Stimulated activated naive B cell treated with anti-CD40 and anti-IgM and Interleukin-4, amounts not matched to agents 10 μg/mL and 1 μg/mL and 100 μg/mL, for 72 hours (primary cell): ENCODE measurements around the gene CA5B.
"Not testable (repeated sequence)": the region's sequence is repeated elsewhere in the genome, so short reads cannot be mapped to it uniquely, and the experiment has no call there.

Experiments used
- ATAC-seq, 2 donors: fragments of 150-1000 bp; cut with Tn5 transposase; replicated peaks; 2 replicates each; pipeline ENCODE4 v1.10.0; 2021; ENCODE audit warnings: moderate library complexity in 1 of 2
- DNase-seq: peaks from one replicate; pipeline ENCODE4 v3.0.0; 2021
- H3K27ac Mint-ChIP-seq: one replicate; pipeline ENCODE4 v1.8.0; 2022; ENCODE audit warnings: mild to moderate bottlenecking, mixed read lengths
- H3K27me3 Mint-ChIP-seq, 2 donors: one replicate each; pipeline ENCODE4 v1.8.0; 2022; ENCODE audit warnings: mixed read lengths in 2 of 2
- H3K36me3 Mint-ChIP-seq, 2 donors: one replicate each; pipeline ENCODE4 v1.8.0; 2022; ENCODE audit warnings: mixed read lengths in 2 of 2, mild to moderate bottlenecking in 1 of 2
- H3K4me1 Mint-ChIP-seq, 2 donors: one replicate each; pipeline ENCODE4 v1.8.0; 2022; ENCODE audit warnings: mixed read lengths in 2 of 2, mild to moderate bottlenecking in 1 of 2
- H3K4me3 Mint-ChIP-seq, 2 donors: one replicate each; pipeline ENCODE4 v1.8.0; 2022; ENCODE audit warnings: mild to moderate bottlenecking in 2 of 2, mixed read lengths in 2 of 2, moderate library complexity in 1 of 2
- H3K9me3 Mint-ChIP-seq, 2 donors: one replicate each; pipeline ENCODE4 v1.8.0; 2022; ENCODE audit warnings: mixed read lengths in 2 of 2, mild to moderate bottlenecking in 1 of 2

The CA5B gene

DNA sequence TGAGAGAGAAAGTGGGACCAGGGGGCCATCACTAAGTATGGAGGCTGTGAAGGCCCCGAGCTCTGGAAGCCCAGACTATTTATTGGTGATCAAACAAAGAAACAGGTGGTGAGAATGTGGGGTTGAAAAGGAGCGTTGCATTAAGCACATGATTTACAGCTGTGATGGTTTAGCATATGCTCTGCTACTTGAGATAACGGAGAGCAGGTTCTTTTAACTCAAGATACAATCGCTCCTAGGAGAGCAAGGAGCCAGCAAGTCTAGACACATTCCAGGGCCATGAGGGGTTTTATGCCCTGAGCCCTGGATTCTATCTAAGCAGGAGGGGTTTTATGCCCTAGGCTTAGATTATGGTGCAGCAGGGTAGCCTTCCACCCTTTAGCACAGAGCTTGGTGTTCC, 6.7 kb upstream of the CA5B start:
- H3K9me3 Mint-ChIP-seq, H3K4me3 Mint-ChIP-seq: not testable (repeated sequence)

DNA sequence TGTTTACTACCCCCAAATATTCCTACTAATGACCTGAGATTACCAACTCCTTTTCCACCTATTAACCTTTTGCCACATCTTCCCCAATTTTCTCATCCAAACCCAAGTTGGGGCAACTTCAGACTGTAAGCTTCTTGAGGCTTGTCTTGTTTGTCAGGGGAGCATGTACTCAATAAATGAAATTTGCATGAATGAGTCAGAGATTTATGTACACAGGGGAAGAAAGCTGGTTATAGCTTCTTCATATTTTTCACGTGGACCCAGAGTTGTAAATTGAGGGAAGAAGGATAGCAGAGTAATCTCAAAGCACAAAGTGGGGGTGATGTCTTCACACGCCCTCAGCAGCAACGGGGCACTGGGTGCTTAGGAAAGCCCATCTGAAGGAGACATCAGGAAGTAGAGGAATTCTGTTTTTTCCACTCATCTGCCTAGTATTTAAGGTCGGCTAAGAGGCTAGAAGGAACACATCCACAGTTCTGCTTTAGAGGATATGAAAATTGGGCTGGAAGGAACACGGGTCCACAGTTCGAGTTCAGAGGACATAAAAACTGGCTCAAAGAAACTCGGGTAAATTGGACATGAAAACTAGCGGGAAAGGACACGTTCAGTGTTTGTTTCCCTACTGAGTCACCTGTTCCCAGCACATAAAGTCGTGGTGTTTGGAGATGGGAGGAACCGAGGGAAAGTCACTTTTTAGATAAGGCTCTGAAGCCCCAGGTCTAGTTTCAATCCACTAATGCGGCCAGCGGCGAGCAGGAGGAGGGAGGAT, 696 bp upstream of the CA5B start:
- no peak for ATAC-seq
- peaks cover 16 to 22% of the 10 kb centered on the region in 2 donors for H3K4me1 Mint-ChIP-seq

More for the DNA sequence above, 6.7 kb upstream of the CA5B start:
- H3K27me3 Mint-ChIP-seq, H3K4me1 Mint-ChIP-seq, H3K27ac Mint-ChIP-seq, ATAC-seq, DNase-seq: not testable (repeated sequence)
- peaks cover 7 to 17% of the 10 kb centered on the region in 2 donors for H3K36me3 Mint-ChIP-seq

DNA sequence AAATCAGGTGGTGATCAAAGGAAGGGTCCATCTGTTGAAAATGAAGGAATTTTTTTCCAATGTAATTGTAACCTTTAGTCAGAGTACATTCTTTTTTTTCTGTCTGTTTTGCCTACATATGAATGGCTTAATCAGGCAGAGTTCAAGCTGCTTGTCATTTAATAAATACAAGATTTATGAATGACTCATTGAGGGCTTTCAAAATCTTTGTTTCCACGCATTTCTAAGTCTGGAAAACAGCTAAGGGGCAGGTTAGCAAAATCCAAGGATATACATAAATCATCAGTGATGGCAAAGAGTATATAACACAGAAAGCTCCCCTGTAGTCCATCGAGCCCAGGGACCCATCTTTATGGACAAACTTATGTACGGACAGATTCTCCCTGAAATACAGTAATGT, 1.8 kb downstream of the CA5B start:
- ATAC-seq (no peak), DNase-seq (no peak)
- H3K4me1 Mint-ChIP-seq, result peaks cover 21 to 34% of the 10 kb centered on the region in 2 donors
- H3K4me3 Mint-ChIP-seq, result no peak overlapping the region
- H3K9me3 Mint-ChIP-seq, result peaks cover 0 to 1% of the 10 kb centered on the region in 2 donors
- no peaks in the 10 kb centered on the region for H3K27me3 Mint-ChIP-seq
- peaks cover 3 to 30% of the 10 kb centered on the region in 2 donors for H3K36me3 Mint-ChIP-seq
- no peak overlapping the region for H3K27ac Mint-ChIP-seq

More for the DNA sequence above, 696 bp upstream of the CA5B start:
- no peaks in the 10 kb centered on the region for H3K27me3 Mint-ChIP-seq
- peak overlapping the region; percentile 88 to 90 for H3K4me3 Mint-ChIP-seq
- no peaks in the 10 kb centered on the region for H3K9me3 Mint-ChIP-seq
- H3K36me3 Mint-ChIP-seq, result peaks cover 0 to 15% of the 10 kb centered on the region in 2 donors
- DNase-seq, result no peak
- H3K27ac Mint-ChIP-seq, result peak overlapping the region; percentile 85

DNA sequence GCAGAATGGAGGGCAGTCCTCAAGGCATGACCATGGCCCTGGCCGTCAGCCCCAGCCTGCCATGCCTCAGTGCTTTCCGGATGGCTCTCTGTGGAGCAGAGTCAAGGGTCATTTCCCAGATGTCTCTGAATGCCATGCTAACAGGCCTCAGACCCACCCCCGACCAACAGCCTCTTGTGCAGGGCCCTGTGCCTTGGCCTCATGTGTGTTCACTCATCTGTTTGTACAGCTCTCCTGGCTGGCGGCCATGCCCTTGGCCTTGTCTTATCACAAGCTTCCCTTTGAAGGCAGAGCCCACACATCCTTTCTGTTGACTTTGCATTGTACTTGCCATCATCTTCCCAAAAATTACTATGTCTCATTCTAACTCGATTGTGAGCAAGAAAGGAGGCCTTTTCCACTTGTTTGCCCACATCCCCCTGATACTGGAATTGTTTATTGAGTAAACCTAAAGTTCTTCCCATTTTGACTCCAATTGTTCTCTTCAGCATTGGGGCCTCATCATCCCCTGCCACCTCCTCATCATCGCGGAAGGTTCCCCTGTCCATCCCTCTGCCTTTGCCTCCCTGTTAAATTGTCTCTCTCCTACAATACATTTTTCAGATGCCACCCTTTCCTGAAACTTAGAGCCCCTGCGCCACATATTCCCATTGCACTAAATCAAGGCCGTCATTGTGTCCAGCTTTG, 6.3 kb downstream of the CA5B start:
- ATAC-seq (no peak), DNase-seq (no peak)
- H3K27ac Mint-ChIP-seq, result no peak overlapping the region
- peaks cover 10 to 27% of the 10 kb centered on the region in 2 donors for H3K4me1 Mint-ChIP-seq
- H3K36me3 Mint-ChIP-seq, result peaks cover 6 to 58% of the 10 kb centered on the region in 2 donors
- no peaks in the 10 kb centered on the region for H3K27me3 Mint-ChIP-seq
- H3K4me3 Mint-ChIP-seq, result no peak overlapping the region
- peaks cover 0 to 3% of the 10 kb centered on the region in 2 donors for H3K9me3 Mint-ChIP-seq

DNA sequence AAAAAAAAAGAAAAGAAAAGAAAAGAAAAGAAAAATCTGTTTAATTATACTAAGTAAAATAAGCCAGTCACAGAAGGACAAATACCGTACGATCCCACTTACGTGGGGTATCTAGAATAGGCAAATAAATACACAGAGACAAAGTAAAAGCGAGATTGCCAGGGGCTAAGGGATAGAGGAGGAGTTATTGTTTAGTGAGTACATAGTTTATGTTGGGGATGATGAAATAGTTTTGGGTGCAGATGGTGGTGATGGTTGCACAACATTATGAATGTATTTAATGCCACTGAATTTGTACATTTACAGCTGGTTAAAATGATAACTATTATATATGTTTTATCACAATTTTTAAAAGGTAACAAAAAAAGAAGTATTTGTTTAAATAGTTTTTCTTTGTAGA, 7.1 kb downstream of the CA5B start:
- DNase-seq (no peak), ATAC-seq (no peak)
- Mint-ChIP-seq H3K27me3 (no peaks in the 10 kb centered on the region), H3K36me3 (peaks cover 6 to 59% of the 10 kb centered on the region in 2 donors), H3K4me3 (no peak overlapping the region), H3K9me3 (peaks cover 0 to 3% of the 10 kb centered on the region in 2 donors), H3K4me1 (peaks cover 14 to 33% of the 10 kb centered on the region in 2 donors), H3K27ac (no peak overlapping the region)

DNA sequence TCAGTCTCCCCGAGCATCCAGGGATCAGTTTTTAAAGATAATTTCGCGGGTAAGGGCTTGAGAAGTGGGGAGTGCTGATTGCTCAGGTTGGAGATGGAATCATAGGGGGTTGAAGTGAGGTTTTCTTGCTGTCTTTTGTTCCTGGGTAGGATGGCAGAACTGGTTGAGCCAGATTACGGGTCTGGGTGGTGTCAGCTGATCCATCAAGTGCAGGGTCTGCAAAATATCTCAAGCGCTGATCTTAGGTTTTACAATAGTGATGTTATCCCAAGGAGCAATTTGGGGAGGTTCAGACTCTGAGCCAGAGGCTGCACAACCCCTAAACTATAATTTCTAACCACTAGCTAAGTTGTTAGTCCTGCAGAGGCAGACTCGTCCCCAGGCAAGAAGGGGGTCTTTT, 8.6 kb downstream of the CA5B start:
- not testable (repeated sequence) for H3K4me3 Mint-ChIP-seq, H3K9me3 Mint-ChIP-seq, DNase-seq, H3K27me3 Mint-ChIP-seq, H3K27ac Mint-ChIP-seq, ATAC-seq
- H3K4me1 Mint-ChIP-seq, result peaks cover 21 to 46% of the 10 kb centered on the region in 2 donors
- peaks cover 6 to 63% of the 10 kb centered on the region in 2 donors for H3K36me3 Mint-ChIP-seq

DNA sequence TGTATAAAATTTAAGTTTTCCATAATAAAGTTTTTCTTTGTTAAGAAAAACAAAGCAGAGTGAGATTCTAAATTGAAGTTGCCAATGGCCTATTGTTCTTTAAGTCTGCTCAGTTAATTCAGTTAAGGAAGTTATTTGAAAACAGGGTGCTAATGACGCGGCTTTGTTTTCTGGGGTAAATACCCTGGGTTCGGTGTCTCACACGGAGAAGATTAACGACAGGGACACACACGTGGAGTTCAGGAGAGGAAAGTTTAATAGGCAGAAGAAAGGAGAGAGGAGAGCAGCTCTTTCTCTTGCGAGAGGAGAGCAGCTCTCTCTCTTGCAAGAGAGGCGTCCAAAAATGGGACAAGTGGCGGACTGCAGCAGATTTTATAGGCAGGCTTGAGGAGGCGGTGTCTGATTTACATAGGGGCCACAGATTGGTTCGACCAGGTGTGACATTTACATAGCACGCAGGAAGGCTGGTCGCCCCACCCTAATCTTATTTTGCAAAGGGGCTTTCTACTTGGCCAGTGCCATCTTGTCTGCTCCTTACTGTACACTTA, 9.6 kb downstream of the CA5B start:
- ATAC-seq (no peak), DNase-seq (no peak)
- H3K4me1 Mint-ChIP-seq, result peaks cover 21 to 42% of the 10 kb centered on the region in 2 donors
- peaks cover 0 to 3% of the 10 kb centered on the region in 2 donors for H3K9me3 Mint-ChIP-seq
- no peak overlapping the region for H3K27ac Mint-ChIP-seq
- no peak overlapping the region for H3K4me3 Mint-ChIP-seq
- no peaks in the 10 kb centered on the region for H3K27me3 Mint-ChIP-seq
- H3K36me3 Mint-ChIP-seq, result peaks cover 6 to 55% of the 10 kb centered on the region in 2 donors

DNA sequence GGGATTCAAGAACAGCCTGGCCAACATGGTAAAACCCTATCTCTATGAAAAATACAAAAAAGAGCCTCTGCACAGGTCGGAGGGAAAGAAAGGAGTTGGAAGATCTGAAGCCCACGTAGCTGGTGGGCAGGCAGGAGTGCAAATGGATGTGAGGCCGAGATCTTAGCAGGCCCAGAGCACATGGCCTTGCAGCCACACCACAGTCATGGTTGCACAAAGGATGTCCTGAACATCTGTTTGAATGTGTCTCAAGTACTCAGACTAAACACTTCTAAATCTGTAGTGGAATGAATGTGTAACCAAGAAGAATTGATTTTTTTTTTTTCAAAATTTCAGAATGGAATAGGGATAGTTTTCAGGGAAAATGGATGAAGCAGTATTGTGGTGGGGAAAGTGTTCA, 10.8 kb downstream of the CA5B start:
- ATAC-seq (no peak), DNase-seq (no peak)
- Mint-ChIP-seq H3K9me3 (peaks cover 0 to 2% of the 10 kb centered on the region in 2 donors), H3K4me1 (peaks cover 16 to 32% of the 10 kb centered on the region in 2 donors), H3K4me3 (no peak overlapping the region), H3K27ac (peak overlapping the region; percentile 92), H3K27me3 (no peaks in the 10 kb centered on the region), H3K36me3 (peaks cover 2 to 47% of the 10 kb centered on the region in 2 donors)

DNA sequence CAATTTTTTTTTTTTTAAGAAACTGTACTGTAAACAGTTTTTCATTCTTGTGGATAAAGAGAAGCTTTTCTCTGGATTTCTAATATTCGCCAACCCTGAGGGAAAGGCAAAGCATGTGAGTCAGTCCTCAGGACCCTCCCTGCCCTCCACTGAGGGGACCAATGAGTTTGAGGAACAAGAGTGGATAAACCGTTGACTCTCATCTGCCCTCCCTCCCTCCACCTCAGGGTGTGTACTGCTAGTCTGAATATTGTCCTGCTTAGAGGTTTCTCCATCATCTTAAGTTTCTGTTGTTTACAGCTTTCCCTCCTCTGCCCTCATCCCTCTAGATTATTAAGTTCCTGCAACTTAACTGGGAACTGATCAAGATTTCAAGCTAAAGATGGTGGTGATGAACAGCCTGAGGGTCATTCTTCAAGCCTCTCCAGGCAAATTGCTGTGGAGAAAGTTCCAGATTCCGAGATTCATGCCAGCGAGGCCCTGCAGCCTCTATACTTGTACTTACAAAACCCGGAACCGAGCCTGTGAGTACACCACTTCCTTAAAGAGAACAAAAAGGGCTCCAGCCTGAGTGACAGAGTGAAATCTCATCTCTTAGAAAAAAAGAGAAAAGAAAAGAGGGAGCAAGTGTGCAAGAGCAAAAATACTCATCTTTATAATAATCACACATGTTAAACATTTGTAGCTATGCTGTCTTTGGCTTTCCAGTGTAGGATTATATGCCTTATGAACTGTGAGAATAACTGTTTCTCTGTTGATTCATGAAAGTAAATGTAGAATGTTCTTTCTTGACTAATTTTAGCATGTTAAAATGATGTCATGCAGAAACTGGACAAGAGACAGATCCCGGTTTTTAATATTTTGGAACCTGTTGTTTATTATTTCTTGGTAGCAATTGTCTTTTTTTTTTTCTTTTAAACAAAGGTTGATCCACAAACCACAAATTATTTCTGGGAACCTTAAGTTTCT, 11.9 kb downstream of the CA5B start:
- H3K27me3 Mint-ChIP-seq, result no peaks in the 10 kb centered on the region
- peak overlapping the region; percentile 2 to 50 for H3K4me3 Mint-ChIP-seq
- H3K27ac Mint-ChIP-seq, result peak overlapping the region; percentile 95
- peaks cover 2 to 44% of the 10 kb centered on the region in 2 donors for H3K36me3 Mint-ChIP-seq
- H3K9me3 Mint-ChIP-seq, result peaks cover 0 to 2% of the 10 kb centered on the region in 2 donors
- H3K4me1 Mint-ChIP-seq, result peaks cover 16 to 32% of the 10 kb centered on the region in 2 donors
- no peak for DNase-seq
- ATAC-seq, result peak; percentile 90 to 93

DNA sequence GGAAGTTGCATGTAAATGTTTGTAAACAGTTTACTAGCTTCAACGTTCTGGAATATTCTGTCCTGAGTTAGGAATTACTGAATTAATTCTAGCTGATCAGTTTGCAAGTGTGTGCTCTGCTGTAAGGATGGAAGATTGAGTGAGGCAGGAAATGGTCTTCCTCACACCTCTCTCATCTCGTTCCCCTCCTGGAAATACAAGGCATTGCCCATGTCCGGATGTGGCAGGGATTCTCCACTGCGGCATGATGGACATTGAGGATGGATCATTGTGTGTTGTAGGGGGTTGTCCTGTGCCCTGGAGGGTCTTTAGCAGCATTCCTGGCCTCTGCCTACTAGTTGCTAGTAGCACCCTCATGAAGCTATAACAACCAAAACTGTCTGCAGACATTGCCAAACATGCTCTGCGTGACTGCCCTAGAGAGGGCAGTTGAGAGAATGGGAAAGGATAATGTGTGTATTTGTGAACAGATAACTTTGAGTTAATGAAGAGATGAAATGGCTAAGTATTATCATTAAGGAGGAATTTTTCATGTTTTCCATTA, 12.6 kb downstream of the CA5B start:
- H3K4me3 Mint-ChIP-seq, result peak overlapping the region in 1 of 2 donors; percentile 47
- ATAC-seq (no peak), DNase-seq (no peak)
- H3K27me3 Mint-ChIP-seq, result no peaks in the 10 kb centered on the region
- H3K4me1 Mint-ChIP-seq, result peaks cover 16 to 32% of the 10 kb centered on the region in 2 donors
- H3K9me3 Mint-ChIP-seq, result peaks cover 0 to 2% of the 10 kb centered on the region in 2 donors
- peaks cover 2 to 44% of the 10 kb centered on the region in 2 donors for H3K36me3 Mint-ChIP-seq
- peak overlapping the region; percentile 95 for H3K27ac Mint-ChIP-seq

DNA sequence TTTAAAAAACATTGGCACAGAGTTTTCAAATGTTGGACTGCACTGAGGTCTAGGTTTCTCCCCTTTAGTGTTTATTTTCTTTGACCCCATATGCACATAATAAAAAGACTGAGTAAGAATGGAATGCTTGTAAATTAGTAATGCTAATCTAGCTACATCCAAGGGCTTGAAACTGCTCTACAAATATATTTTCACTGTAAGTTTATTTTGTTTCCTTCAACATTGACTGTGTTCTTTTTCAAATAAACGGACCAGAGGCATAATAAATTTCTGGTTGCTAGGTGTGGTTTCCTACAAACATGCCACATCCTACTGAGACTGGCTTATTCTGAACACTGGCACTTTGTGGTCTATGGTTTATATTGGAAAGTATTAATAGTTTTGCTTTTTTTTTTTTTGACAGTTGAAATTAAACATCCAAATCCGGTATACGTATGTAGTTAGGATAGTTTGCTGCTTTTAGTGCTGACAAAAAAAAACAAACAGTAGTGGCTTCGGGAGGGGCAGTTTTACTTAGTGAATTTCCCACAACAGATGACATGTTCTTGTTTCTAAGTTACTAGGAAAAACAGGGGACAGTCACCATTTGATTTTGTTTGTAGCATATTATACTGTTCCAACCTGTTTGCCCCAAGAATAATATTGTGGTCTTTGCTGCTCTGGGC, 13.2 kb downstream of the CA5B start:
- H3K4me3 Mint-ChIP-seq, result peak overlapping the region; percentile 45 to 47
- peak overlapping the region; percentile 95 for H3K27ac Mint-ChIP-seq
- ATAC-seq, result peak; percentile 61 to 69
- peaks cover 0 to 2% of the 10 kb centered on the region in 2 donors for H3K9me3 Mint-ChIP-seq
- peaks cover 3 to 44% of the 10 kb centered on the region in 2 donors for H3K36me3 Mint-ChIP-seq
- H3K4me1 Mint-ChIP-seq, result peaks cover 16 to 32% of the 10 kb centered on the region in 2 donors
- no peak for DNase-seq
- H3K27me3 Mint-ChIP-seq, result no peaks in the 10 kb centered on the region

DNA sequence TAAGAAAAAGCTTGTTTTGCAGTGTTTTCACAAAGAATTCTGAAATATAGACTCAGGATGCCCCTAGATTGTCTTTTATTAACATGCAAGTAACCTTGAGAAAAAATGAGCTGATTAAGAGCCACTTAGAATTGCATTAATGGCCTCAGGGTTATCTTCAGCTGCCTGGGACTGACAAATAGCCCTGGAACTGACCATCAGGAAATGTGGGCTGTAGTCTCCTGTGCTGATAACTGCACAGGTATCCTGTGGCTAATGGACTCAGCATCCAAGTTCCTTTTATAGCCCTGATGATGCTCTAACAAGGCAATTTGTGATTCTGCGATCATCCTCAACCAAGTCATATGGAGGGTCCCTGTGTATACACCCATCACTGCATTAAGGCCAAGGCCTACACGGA, 17.0 kb downstream of the CA5B start:
- H3K4me3 Mint-ChIP-seq, result no peak overlapping the region
- peaks cover 7 to 14% of the 10 kb centered on the region in 2 donors for H3K4me1 Mint-ChIP-seq
- H3K36me3 Mint-ChIP-seq, result peaks cover 2 to 18% of the 10 kb centered on the region in 2 donors
- H3K27ac Mint-ChIP-seq, result no peak overlapping the region
- no peak for ATAC-seq
- H3K9me3 Mint-ChIP-seq, result no peaks in the 10 kb centered on the region
- DNase-seq, result no peak
- H3K27me3 Mint-ChIP-seq, result no peaks in the 10 kb centered on the region

DNA sequence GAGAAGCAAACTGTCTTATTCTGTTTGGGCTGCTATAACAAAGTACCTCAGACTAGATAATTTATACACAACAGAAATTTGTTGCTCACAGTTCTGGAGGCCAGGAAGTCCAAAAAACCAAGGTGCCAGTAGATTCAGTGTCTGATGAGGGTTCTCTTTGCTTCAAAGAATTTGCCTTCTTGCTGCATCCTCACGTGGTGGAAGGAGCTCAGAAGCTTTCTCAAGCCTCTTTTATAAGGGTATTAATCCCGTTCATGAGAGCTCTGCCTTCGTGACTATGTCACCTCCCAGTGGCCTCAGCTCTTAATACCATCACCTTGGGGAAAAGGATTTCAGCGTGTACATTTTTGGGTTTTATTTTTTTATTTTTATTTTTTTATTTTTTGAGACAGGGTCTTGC, 20.1 kb downstream of the CA5B start:
- peaks cover 2 to 5% of the 10 kb centered on the region in 2 donors for H3K4me1 Mint-ChIP-seq
- no peak overlapping the region for H3K4me3 Mint-ChIP-seq
- H3K27me3 Mint-ChIP-seq, result no peaks in the 10 kb centered on the region
- no peak for ATAC-seq
- peaks cover 2 to 5% of the 10 kb centered on the region in 2 donors for H3K36me3 Mint-ChIP-seq
- H3K9me3 Mint-ChIP-seq, result no peaks in the 10 kb centered on the region
- no peak for DNase-seq
- H3K27ac Mint-ChIP-seq, result no peak overlapping the region
